Nephron (organoid): ENCODE data around the gene NEU3.
A peak's percentile ranks its signal among the peaks of the same experiment; 100 is the strongest.

Experiments used
- H3K27ac Mint-ChIP-seq, 3 experiments: 2 replicates each; pipeline ENCODE4 v1.8.0; 2020; ENCODE audit warnings: mixed read lengths in 3 of 3, mild to moderate bottlenecking in 2 of 3, moderate library complexity in 1 of 3
- H3K27me3 Mint-ChIP-seq: 2 replicates; pipeline ENCODE4 v1.8.0; 2021; ENCODE audit warnings: low read depth, mild to moderate bottlenecking, moderate library complexity, mixed read lengths
- H3K36me3 Mint-ChIP-seq: 2 replicates; pipeline ENCODE4 v1.8.0; 2020; ENCODE audit warnings: low read depth, mixed read lengths
- H3K4me1 Mint-ChIP-seq: 2 replicates; pipeline ENCODE4 v1.8.0; 2020; ENCODE audit warnings: mixed read lengths
- H3K4me3 Mint-ChIP-seq, 3 experiments: 2 replicates each; pipeline ENCODE4 v1.8.0; 2020; ENCODE audit warnings: mild to moderate bottlenecking in 3 of 3, mixed read lengths in 3 of 3, moderate library complexity in 2 of 3
- H3K9me3 Mint-ChIP-seq: 2 replicates; pipeline ENCODE4 v1.8.0; 2020; ENCODE audit warnings: mixed read lengths
- TF ChIP-seq, protein P1 (sequence below), 3 experiments: fragments of 200-600 bp; sonication (generic); IDR thresholded peaks; one replicate each; pipeline ENCODE4 v1.5.0; 2021; ENCODE audit warnings: antibody characterized with exemption in 3 of 3; ENCODE audit not compliant: unreplicated experiment in 3 of 3

The NEU3 gene, protein sequence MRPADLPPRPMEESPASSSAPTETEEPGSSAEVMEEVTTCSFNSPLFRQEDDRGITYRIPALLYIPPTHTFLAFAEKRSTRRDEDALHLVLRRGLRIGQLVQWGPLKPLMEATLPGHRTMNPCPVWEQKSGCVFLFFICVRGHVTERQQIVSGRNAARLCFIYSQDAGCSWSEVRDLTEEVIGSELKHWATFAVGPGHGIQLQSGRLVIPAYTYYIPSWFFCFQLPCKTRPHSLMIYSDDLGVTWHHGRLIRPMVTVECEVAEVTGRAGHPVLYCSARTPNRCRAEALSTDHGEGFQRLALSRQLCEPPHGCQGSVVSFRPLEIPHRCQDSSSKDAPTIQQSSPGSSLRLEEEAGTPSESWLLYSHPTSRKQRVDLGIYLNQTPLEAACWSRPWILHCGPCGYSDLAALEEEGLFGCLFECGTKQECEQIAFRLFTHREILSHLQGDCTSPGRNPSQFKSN

DNA sequence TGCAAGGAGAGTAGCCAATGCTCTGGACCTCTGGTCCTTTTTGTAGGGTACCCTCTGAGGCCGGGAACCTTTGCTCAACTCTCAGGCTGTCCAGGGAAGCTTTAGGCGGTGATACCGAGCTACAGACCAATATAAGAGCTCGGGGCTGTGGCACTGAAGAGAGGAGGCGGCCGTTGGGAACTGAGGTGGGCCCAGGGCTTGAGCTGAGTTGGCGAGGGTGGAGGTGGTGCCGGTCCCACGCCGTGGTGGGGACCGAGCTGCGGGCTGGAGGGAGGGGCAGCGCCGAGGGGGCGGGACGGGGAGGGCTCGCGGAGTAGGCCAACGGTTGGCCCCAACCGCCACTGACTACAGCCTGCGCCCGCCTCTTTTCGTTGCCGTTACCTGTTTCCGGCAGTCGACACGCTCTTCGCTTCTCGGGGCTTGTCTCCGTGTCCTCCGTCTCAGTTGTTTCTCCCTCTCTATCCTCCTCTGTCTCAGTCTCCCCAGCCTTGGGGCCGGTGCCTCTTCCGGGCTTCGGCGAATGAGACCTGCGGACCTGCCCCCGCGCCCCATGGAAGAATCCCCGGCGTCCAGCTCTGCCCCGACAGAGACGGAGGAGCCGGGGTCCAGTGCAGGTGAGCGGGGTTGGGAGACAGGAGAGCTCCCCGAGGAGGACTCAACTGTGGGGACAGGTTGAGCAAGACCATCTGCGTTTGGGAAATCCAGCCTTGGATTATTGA lies at the start of gene NEU3:
NEU3 (plus strand) TSS at position 393 of the 719 bp plus-strand sequence; CDS start at position 521, 128 bp downstream.
- H3K27me3 Mint-ChIP-seq: no peaks in the 10 kb centered on the region
- peak within 1 kb of the TSS; percentile 89 to 92 (median 91) for H3K4me3 Mint-ChIP-seq
- H3K27ac Mint-ChIP-seq: peak within 1 kb of the TSS; percentile 73 to 85 (median 83)
- no peaks in the 10 kb centered on the region for H3K9me3 Mint-ChIP-seq
- H3K36me3 Mint-ChIP-seq: no peaks in the 10 kb centered on the region
- TF ChIP-seq, protein P1, sequence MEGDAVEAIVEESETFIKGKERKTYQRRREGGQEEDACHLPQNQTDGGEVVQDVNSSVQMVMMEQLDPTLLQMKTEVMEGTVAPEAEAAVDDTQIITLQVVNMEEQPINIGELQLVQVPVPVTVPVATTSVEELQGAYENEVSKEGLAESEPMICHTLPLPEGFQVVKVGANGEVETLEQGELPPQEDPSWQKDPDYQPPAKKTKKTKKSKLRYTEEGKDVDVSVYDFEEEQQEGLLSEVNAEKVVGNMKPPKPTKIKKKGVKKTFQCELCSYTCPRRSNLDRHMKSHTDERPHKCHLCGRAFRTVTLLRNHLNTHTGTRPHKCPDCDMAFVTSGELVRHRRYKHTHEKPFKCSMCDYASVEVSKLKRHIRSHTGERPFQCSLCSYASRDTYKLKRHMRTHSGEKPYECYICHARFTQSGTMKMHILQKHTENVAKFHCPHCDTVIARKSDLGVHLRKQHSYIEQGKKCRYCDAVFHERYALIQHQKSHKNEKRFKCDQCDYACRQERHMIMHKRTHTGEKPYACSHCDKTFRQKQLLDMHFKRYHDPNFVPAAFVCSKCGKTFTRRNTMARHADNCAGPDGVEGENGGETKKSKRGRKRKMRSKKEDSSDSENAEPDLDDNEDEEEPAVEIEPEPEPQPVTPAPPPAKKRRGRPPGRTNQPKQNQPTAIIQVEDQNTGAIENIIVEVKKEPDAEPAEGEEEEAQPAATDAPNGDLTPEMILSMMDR (IDR thresholded peaks at IDR 0.05; ENCODE audit: unreplicated experiment in 3 of 3): no peak
- peaks cover 10% of the 10 kb centered on the region for H3K4me1 Mint-ChIP-seq

DNA sequence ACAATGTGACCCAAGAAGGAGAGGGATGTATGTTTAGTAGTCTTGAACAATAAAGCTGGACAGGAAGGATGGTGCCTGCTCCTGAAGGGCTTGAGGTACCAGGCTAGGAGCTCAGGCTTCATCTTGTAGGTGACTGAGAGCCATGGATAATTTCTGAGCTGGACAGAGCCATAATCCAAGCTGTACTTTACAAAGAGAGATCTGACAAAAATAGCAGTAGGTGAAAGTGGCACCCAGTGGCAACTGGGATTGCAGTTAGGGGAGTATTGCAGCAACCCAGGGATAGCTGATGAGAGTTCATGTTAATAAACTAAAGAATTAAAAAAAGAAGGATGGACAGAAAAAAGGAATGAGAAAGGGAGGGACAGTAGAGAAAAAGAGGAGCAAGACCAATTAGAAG lies 47.2 kb upstream of the NEU3 start:
- no peak overlapping the region for H3K27ac Mint-ChIP-seq
- H3K4me1 Mint-ChIP-seq: no peaks in the 10 kb centered on the region
- TF ChIP-seq, protein P1 (IDR thresholded peaks at IDR 0.05; ENCODE audit: unreplicated experiment in 3 of 3): no peak
- H3K9me3 Mint-ChIP-seq: no peaks in the 10 kb centered on the region
- peaks cover 26% of the 10 kb centered on the region for H3K36me3 Mint-ChIP-seq
- H3K4me3 Mint-ChIP-seq: no peak overlapping the region
- no peaks in the 10 kb centered on the region for H3K27me3 Mint-ChIP-seq

DNA sequence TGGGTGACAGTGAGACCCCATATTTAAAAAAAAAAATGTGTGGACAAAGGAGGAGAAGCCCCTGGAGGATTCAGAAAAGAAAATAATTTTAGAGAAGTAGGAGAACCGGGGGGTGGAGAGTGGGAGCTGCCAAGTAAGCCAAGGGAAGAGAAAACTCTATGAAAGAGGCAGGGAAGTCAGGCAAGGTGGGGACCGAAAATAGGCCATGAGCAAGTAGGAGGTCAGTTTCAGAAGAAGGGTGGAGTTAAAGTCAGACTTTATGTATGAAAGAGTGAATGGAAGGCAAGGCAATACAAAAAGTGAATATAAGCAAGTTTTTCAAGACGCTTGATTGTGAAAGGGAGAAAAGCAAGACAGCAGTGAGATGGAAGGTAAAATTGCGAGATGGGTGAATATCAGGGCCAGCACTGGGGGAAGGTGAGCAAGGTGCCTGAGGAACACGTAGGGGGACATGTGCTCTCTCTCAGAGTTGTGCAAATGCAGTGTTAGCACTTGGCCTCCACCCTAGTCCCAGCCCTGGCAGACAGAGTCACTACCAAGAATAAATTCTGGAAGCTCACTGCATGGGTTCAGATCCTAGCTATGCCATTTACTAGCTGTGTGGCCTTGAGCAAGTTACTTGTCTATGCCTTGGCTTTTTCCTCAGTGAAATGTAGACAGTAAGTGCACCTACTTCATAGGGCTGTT lies 46.5 kb upstream of the NEU3 start:
- H3K4me3 Mint-ChIP-seq: peak overlapping the region in 1 of 3 experiments; percentile 12
- no peaks in the 10 kb centered on the region for H3K27me3 Mint-ChIP-seq
- H3K4me1 Mint-ChIP-seq: no peaks in the 10 kb centered on the region

DNA sequence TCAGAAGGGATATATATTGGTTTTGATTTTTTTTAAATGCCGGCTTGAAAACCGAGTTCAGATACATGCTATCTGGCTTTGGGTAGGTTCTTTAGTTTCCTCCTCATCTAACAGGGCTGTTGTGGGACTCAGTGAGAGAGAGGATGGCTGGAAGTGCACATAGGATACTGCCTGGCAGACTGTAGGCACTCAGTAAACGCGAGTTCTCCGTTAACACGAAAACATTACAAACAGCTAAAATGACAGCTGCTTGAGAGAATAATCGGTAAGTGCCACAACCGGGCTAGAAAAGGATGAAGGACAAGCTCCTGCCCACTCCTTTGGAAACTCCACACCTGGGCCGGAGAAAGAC lies 40.2 kb upstream of the NEU3 start:
- H3K9me3 Mint-ChIP-seq: no peaks in the 10 kb centered on the region
- peaks cover 18% of the 10 kb centered on the region for H3K36me3 Mint-ChIP-seq
- peak overlapping the region; percentile 69 to 93 (median 74) for H3K27ac Mint-ChIP-seq
- TF ChIP-seq, protein P1 (IDR thresholded peaks at IDR 0.05; ENCODE audit: unreplicated experiment in 3 of 3): no peak
- H3K27me3 Mint-ChIP-seq: no peaks in the 10 kb centered on the region
- peak overlapping the region; percentile 94 to 96 (median 95) for H3K4me3 Mint-ChIP-seq
- H3K4me1 Mint-ChIP-seq: peaks cover 21% of the 10 kb centered on the region

More for the DNA sequence above, 46.5 kb upstream of the NEU3 start:
- TF ChIP-seq, protein P1 (IDR thresholded peaks at IDR 0.05; ENCODE audit: unreplicated experiment in 3 of 3): no peak
- peaks cover 21% of the 10 kb centered on the region for H3K36me3 Mint-ChIP-seq
- H3K27ac Mint-ChIP-seq: no peak overlapping the region
- H3K9me3 Mint-ChIP-seq: no peaks in the 10 kb centered on the region

DNA sequence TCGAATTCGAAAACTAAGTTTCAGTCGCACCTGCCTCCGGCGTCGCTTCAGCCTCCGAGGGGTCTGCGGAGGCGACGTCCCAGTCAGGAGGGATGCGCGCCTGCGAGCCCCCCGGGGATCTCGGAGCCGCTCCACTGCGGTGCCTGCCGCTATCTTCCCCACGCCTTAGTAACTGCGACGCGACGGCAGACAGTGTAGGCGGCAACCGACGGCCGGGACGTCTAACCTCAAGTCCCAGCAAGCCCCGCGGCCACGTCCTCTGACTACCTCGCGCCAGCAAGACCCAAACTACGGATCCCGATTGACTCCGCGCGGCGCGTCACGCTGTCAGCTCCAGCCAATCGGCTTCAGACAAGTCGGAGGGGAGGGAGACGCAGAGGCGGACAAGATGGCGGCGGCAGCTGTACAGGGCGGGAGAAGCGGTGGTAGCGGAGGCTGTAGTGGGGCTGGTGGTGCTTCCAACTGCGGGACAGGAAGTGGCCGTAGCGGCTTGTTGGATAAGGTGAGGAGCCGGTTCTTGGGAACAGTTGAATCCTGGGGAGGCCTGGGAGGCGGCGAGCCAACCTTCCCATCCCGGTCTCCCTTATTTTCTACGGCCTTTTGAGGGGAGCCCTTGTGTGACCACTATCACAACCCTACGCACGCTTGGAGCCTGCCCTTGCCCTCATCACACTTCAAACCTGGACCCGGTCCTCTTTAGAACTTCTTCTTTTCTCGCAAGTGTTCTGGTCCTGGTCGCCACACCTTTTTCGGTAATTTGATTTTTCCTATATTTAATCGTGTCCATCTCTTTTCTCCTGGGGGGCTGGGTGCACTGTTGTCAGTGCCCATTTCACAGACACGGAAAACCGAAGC lies 39.6 kb upstream of the NEU3 start, which contains the start of the genes SPCS2 and XRRA1:
SPCS2 (plus strand) TSS at position 369 of the 855 bp plus-strand sequence; CDS start at position 389, 20 bp downstream.
XRRA1 (minus strand) TSS at position 194 of the 855 bp plus-strand sequence. CDS start 8,213 bp downstream, outside the sequence.
- Mint-ChIP-seq H3K4me1 (peaks cover 21% of the 10 kb centered on the region), H3K36me3 (peaks cover 21% of the 10 kb centered on the region), H3K4me3 (peak within 1 kb of the TSS; percentile 94 to 96 (median 95)), H3K27me3 (no peaks in the 10 kb centered on the region), H3K27ac (peak within 1 kb of the TSS; percentile 74 to 93 (median 91)), H3K9me3 (no peaks in the 10 kb centered on the region)
- TF ChIP-seq, protein P1 (IDR thresholded peaks at IDR 0.05; ENCODE audit: unreplicated experiment in 3 of 3): no peak
